ENCODE results near the gene HSFX3. TPM values are rescaled to one million over a fixed set of nuclear protein-coding genes. Genes with fewer than 3 reads are reported as not detected.
"Not testable (repeated sequence)": the region's sequence is repeated elsewhere in the genome, so short reads cannot be mapped to it uniquely, and the experiment has no call there.

Gene HSFX3
- total RNA-seq, 1 experiment from 2014 or later: not detected

DNA sequence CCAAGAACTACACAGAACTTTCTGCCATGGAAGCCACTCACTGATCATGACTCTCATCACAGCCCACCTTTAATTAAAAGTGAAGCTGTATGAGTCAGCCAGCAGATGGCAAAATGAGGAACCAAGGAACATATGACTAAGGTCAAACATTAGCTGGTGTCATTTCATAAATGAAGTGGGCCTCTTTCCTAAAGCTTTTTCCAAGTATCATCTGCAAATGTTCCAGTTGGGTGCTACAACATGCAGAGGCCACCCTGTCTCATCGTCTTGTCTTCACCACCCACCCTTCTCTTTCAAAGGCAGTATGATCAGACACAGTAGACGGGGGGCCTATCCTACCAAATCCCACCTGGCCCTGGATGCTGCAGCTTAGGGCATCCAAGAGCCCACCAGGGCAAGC is 18.1 kb downstream of the HSFX3 start:
- intact Hi-C loops (cut with micrococcal nuclease; ENCODE audit: unreplicated experiment): no loop called here
- Mint-ChIP-seq H3K27ac (ENCODE audit: unreplicated experiment) (no peak overlapping the region), H3K27me3 (ENCODE audit: unreplicated experiment) (no peaks in the 10 kb centered on the region), H3K9me3 (ENCODE audit: low read depth, unreplicated experiment) (no peaks in the 10 kb centered on the region), H3K36me3 (ENCODE audit: insufficient read depth, unreplicated experiment) (peaks cover 6% of the 10 kb centered on the region), H3K4me1 (ENCODE audit: low read depth, unreplicated experiment) (no peaks in the 10 kb centered on the region), H3K4me3 (ENCODE audit: low read depth, unreplicated experiment) (no peak overlapping the region)
- no peak for TF ChIP-seq CTCF (IDR thresholded peaks at IDR 0.05; ENCODE audit: unreplicated experiment)
- CTCF ChIA-PET: no interaction called here
- no TSS peak for BruUV-seq (replicated peaks)
- no peak for DNase-seq

DNA sequence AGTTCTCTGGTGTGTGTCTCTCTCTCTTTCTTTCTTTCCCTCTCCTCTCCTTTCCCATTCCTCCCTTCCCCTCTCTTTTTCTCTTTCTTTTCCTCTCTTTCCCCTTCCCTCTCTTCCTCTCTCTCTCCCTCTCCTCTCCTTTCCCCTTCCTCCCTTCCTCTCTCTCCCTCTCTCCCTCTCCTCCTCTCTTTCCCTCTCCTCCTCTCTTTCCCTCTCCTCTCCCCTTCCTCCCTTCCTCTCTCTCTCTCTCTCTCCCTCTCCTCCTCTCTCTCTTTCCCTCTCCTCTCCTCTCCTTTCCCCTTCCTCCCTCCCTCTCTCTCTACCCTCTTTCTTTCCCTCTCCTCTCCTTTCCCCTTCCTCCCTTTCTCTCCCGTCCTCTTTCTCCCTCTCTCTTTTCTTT is 21.3 kb downstream of the HSFX3 start:
- CTCF ChIA-PET: interaction anchor here (1.0 kb wide), 1 partner anchor 16 kb away, joined by 7 read pairs; no protein-coding TSS in a partner anchor
- H3K9me3 Mint-ChIP-seq (ENCODE audit: low read depth, unreplicated experiment): no peaks in the 10 kb centered on the region
- no peaks in the 10 kb centered on the region for H3K27me3 Mint-ChIP-seq (ENCODE audit: unreplicated experiment)
- H3K27ac Mint-ChIP-seq (ENCODE audit: unreplicated experiment): no peak overlapping the region
- no peak for DNase-seq
- intact Hi-C loops (cut with micrococcal nuclease; ENCODE audit: unreplicated experiment): no loop called here
- H3K4me3 Mint-ChIP-seq (ENCODE audit: low read depth, unreplicated experiment): no peak overlapping the region
- no TSS peak for BruUV-seq (replicated peaks)
- no peaks in the 10 kb centered on the region for H3K4me1 Mint-ChIP-seq (ENCODE audit: low read depth, unreplicated experiment)
- TF ChIP-seq CTCF (IDR thresholded peaks at IDR 0.05; ENCODE audit: unreplicated experiment): no peak
- H3K36me3 Mint-ChIP-seq (ENCODE audit: insufficient read depth, unreplicated experiment): peaks cover 6% of the 10 kb centered on the region

DNA sequence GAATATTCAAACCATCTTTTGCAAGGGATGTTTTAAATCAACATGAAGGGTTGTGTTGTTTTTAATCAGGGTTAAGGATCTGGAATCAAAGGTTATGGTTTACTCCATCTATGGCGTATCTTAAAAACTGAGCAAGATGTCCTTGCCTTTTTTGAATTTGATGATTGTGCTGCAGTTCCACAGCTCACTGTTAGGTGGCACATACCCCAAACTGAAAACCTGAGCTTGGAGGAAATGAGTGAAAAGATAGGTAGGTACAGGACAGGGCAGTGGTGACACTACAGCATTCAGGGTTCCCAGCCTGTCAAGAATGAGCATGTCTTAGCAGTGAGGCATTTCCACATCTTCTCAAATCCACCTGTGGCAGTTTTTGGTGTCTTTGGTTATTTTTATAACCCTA is 22.0 kb downstream of the HSFX3 start:
- no peaks in the 10 kb centered on the region for H3K9me3 Mint-ChIP-seq (ENCODE audit: low read depth, unreplicated experiment)
- intact Hi-C loops (cut with micrococcal nuclease; ENCODE audit: unreplicated experiment): no loop called here
- no TSS peak for BruUV-seq (replicated peaks)
- peaks cover 5% of the 10 kb centered on the region for H3K4me1 Mint-ChIP-seq (ENCODE audit: low read depth, unreplicated experiment)
- TF ChIP-seq CTCF (IDR thresholded peaks at IDR 0.05; ENCODE audit: unreplicated experiment): no peak
- H3K4me3 Mint-ChIP-seq (ENCODE audit: low read depth, unreplicated experiment): no peak overlapping the region
- CTCF ChIA-PET: interaction anchor here (0.9 to 1.0 kb wide), 2 partner anchors 13 to 15 kb away, joined by 3 to 7 read pairs; partner anchors contain the start of gene EOLA1
- H3K36me3 Mint-ChIP-seq (ENCODE audit: insufficient read depth, unreplicated experiment): peaks cover 12% of the 10 kb centered on the region
- H3K27ac Mint-ChIP-seq (ENCODE audit: unreplicated experiment): no peak overlapping the region
- no peaks in the 10 kb centered on the region for H3K27me3 Mint-ChIP-seq (ENCODE audit: unreplicated experiment)
- peak; percentile 39 for DNase-seq

DNA sequence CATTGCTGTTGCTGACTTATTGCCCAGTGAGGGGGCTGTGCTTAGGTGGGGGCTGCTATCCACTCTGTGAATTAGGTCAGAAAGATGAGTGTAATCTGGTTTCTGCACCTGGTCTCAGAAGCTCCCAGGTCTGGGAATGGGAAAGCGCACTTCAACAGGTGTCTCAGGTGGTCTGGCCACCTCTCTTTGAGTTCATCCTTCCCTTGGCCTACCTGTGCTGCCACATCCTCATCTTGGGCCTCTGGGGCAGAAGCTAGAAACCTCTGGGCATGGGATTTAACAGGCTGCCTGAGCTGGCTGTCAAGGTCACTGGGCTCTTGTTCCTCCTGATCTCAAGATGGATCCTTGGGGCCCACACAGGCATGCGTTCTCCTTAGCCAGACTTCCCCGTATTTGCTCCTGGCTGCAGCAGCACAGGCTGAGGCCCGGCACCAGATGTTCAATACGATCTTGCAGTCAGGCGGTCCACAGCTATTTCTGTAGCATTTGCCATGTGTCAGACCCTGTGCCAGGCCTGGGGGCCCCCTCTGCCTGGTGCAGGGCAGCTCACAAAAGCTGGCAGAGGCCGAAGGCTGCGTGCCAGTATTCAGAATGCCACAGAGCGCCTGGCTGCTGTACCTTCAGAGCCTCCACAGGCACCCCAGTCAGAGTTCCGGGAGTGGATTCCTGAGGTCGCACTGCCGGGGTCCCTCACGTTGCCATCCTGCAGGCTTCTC is 23.2 kb downstream of the HSFX3 start:
- DNase-seq; H3K27me3 Mint-ChIP-seq (ENCODE audit: unreplicated experiment); H3K9me3 Mint-ChIP-seq (ENCODE audit: low read depth, unreplicated experiment); H3K4me3 Mint-ChIP-seq (ENCODE audit: low read depth, unreplicated experiment); H3K27ac Mint-ChIP-seq (ENCODE audit: unreplicated experiment); BruUV-seq (replicated peaks); intact Hi-C loops (cut with micrococcal nuclease; ENCODE audit: unreplicated experiment): not testable (repeated sequence)
- CTCF ChIA-PET: interaction anchor here (0.6 to 1.0 kb wide), 2 partner anchors 14 kb away, joined by 3 to 5 read pairs; no protein-coding TSS in a partner anchor
- H3K36me3 Mint-ChIP-seq (ENCODE audit: insufficient read depth, unreplicated experiment): peaks cover 20% of the 10 kb centered on the region
- H3K4me1 Mint-ChIP-seq (ENCODE audit: low read depth, unreplicated experiment): peaks cover 15% of the 10 kb centered on the region

DNA sequence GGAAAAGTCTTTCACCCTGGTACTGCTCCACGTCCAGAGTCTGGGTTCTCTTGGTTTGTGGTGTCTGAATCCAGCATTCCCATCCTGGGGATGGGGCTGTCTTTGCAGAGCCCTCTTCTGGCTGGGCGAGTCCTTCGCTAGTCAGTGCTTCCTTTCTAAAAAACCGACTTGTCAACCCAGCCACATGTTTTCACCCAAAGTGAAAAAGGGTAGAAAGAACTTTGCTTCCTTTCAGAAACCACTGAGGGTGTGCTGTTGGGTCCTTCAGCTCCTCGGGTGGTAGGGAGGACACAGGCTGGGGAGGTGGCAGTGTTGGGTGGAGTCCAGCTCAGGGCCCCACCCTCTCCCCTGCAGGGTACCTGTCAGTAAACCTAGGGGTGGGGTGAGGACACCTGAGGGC is 23.8 kb downstream of the HSFX3 start:
- DNase-seq; BruUV-seq (replicated peaks); H3K9me3 Mint-ChIP-seq (ENCODE audit: low read depth, unreplicated experiment); H3K27ac Mint-ChIP-seq (ENCODE audit: unreplicated experiment); H3K27me3 Mint-ChIP-seq (ENCODE audit: unreplicated experiment); intact Hi-C loops (cut with micrococcal nuclease; ENCODE audit: unreplicated experiment); H3K4me3 Mint-ChIP-seq (ENCODE audit: low read depth, unreplicated experiment): not testable (repeated sequence)
- CTCF ChIA-PET: interaction anchor here (1.0 kb wide), 1 partner anchor 14 kb away, joined by 3 read pairs; no protein-coding TSS in a partner anchor
- peaks cover 15% of the 10 kb centered on the region for H3K4me1 Mint-ChIP-seq (ENCODE audit: low read depth, unreplicated experiment)
- H3K36me3 Mint-ChIP-seq (ENCODE audit: insufficient read depth, unreplicated experiment): peaks cover 20% of the 10 kb centered on the region

- H3K4me1 Mint-ChIP-seq (ENCODE audit: low read depth, unreplicated experiment): peaks cover 15% of the 10 kb centered on the region
- BruUV-seq (replicated peaks); CTCF ChIA-PET; H3K27ac Mint-ChIP-seq (ENCODE audit: unreplicated experiment); H3K4me3 Mint-ChIP-seq (ENCODE audit: low read depth, unreplicated experiment); H3K9me3 Mint-ChIP-seq (ENCODE audit: low read depth, unreplicated experiment); H3K27me3 Mint-ChIP-seq (ENCODE audit: unreplicated experiment); intact Hi-C loops (cut with micrococcal nuclease; ENCODE audit: unreplicated experiment): not testable (repeated sequence)
- peaks cover 20% of the 10 kb centered on the region for H3K36me3 Mint-ChIP-seq (ENCODE audit: insufficient read depth, unreplicated experiment)
- DNase-seq: peak; percentile 66
Observed at GRCh38 chrX:149525389-149525788, 24.3 kb downstream of the HSFX3 start.

Measured in Calu3 (cell line).